Stimulated activated CD4-positive, alpha-beta T cell treated with anti-CD3 and anti-CD28 coated beads, TNF-alpha, amount 100 ng/mL, for 48 hours (primary cell): ENCODE data around the gene HOXC5.
"Not testable (repeated sequence)": the region's sequence is repeated elsewhere in the genome, so short reads cannot be mapped to it uniquely, and the experiment has no call there.

Experiments used
- DNase-seq, 3 donors: peaks; one replicate each; pipeline ENCODE4 v3.0.0-alpha.2; 2020; ENCODE audit warnings: low read depth in 3 of 3

Gene HOXC5

DNA sequence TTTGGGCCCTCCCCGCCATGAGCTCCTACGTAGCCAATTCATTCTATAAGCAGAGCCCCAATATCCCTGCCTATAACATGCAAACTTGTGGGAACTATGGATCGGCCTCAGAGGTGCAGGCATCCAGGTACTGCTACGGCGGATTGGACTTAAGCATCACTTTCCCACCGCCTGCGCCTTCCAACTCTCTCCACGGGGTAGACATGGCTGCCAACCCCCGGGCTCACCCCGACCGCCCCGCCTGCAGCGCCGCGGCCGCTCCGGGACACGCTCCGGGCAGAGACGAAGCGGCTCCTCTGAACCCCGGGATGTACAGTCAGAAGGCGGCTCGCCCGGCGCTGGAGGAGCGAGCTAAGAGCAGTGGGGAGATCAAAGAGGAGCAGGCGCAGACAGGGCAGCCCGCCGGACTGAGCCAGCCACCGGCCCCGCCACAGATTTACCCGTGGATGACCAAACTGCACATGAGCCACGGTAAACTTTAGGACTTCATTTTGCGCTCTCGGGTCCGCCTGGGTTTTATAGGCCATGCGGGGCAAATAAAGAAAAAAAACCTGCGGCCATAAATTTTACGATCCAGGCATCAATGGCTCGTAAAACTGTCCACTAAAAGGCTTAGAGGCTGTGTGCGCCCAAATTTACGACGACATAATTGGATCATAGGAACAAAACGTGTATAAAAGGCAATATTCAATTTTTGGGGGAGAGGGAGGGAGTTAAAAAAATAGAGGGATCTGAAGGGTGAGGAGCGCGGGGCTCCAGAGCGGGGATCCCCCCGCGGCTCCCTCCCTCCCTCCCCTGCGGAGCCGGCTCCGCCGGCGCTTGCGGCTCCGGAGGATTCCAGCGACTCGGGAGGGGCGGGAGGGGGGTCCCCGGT lies 493 bp downstream of the HOXC5 start:
- DNase-seq: no peak

DNA sequence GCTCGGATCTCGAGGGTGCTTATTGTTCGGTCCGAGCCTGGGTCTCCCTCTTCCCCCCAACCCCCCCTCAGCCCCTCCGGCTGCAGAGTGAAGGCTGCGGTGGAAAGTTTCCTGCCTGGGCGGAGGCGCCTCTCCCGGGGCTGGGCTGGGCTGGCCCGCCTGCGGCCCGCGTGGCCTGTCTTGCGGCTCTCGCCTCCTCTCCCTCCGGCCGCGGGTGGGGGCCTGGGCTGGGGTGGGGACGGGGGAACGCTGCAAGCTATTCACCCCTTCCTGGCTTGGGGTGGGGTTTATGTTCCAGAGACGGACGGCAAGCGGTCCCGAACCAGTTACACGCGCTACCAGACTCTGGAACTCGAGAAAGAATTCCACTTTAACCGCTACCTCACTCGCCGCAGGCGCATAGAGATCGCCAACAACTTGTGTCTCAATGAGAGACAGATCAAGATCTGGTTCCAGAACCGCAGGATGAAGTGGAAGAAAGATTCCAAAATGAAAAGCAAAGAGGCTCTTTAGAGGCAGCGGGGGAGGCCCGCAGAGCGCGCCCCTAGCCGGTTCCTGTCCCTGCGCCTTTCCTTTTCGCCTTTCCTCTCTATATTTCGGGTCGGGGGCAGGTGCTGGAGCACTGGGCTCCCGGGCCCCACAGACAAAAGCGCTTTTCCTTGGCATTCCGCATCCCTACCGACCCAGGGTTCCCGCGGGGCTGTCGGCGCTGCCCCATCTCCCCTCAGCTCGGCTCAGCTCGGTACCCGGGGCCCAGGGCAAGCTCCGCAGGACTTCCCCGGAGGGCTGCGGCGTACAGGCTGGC lies 1.3 kb downstream of the HOXC5 start:
- DNase-seq: no peak

DNA sequence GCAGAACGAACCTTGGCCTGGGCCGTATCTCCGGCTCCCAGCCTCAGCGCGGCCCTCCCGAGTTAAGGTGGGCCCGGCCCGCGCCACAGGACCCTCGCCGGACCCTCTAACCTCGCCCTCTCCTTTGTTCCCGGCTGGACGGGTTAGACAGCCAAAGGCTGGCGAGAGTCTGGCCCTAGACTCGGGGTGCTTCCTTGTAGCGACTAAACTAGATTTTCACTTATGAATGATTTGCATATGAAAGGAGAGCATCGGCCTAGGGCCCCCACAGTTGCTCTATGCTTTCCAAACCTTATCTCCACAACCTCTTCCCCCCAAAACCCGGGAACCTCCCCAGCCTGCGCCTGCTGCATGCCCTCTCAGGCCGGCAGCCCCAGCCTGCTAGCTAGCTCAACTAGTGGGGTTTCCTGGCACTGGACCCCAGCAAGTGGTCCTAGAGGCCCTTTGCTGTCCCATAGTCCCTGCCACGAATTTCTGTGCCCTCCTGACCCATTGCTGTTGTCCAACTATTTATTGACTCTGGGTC lies 2.0 kb downstream of the HOXC5 start:
- no peak for DNase-seq

DNA sequence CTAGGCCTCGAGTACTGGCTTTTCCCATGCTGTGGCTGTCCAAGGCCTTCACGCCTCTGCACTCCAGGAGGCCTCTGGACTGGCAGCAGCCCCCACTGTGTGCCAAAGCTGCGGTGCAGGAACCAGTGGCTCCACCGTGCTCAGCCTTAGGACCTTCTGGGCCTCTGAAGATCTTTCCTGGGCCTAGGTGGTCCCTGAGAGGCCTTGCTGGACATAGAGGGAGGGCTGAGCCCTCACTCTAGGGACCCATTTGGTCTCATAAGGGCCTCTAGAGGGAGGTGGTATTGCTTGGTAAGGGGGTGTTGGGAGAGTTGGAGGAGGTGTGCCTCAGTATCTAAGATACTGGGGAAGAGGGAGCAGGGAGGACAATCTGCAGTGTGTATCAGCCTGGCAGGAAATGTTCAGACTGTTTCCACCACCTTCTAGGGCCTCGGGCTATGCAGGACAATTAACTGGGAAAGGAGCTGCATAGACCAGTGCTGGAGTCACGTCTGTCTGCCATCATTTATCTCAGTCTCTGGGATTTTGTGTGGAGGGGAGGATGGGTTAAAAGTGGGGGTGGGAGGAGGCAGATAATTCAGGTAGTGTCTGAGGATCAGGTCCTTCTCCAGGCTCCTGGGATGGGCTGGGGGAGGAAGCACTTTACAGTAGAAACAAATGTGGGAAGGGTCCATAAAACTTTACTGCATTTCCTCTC lies 2.9 kb downstream of the HOXC5 start:
- no peak for DNase-seq

DNA sequence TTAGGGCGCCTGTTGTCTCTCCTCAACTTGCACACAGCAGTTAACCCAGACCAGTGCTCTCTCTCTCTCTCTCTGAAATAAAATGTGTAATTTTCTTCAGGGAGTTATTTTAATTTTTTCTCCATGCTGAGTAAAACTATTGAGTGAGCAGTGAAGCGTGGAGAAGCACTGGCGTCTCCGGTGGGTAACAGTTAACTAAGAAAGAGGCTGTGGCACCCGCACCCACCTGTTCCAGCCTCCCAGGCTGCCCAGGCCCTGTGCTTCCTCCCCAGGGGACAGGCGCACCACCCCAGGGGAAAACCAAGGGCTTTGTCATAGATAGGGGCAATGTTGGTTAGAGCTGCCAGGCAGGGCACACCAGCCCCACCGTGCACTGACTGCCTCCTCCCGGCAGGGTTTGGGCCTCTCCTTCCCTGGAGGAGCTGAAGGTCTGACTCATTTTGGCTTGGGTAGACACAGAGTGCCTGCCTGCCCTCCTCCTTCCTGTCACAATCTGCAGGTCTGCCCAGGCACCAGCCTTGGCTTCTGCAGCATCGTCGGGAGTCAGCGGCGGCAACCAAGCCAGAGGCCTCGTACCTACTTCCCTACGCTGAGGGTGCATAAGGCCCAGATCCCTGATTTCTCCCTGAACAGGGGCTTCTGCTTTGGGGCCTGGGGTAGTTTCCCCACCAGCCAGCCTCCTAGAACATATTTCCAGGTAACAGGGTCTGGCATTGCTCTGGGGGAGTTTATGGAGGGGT lies 3.9 kb downstream of the HOXC5 start:
- no peak for DNase-seq

DNA sequence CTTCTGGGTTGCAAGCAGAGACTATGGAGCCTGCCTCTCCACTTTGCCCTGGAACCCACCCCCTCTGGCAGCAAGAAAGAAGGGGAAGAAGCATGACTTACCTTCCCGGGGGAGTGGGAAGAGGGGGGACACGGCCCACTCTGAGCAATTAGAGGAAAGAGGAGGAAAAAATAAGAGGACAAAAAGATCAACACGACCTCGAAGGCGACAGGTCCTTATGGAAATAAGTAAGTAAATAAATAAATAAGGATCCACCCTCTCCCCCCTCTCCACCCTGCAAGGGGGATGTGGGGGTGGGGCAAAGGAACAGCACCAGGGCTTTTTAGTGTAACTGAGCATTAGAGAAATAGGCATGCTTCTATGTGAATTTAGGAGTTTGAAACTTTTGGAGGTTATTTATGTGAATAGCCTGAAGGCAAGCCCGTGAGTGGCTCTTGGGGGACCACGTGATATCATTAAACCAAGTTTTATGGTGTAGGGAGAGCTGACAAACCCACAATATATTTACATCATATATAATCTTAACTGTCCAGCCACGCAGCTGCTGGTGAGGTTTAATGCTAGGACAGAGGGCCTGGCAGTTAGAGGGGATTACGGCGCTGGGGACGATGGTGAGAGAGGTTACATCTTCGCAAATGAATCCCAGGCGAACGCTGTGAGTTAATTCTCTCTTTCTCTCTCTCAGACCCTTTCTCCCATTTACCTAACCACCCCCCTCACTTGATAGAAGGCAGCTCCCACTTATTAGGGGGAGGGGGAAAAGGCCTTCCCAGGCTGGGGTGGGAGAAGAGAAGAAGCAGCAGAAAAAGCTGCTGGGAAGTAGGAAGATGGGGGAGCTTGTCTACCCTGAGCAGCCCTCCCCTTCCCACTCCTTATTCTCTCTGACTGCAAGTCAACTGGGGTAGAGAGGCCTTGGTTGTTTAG lies 4.8 kb downstream of the HOXC5 start:
- no peak for DNase-seq

DNA sequence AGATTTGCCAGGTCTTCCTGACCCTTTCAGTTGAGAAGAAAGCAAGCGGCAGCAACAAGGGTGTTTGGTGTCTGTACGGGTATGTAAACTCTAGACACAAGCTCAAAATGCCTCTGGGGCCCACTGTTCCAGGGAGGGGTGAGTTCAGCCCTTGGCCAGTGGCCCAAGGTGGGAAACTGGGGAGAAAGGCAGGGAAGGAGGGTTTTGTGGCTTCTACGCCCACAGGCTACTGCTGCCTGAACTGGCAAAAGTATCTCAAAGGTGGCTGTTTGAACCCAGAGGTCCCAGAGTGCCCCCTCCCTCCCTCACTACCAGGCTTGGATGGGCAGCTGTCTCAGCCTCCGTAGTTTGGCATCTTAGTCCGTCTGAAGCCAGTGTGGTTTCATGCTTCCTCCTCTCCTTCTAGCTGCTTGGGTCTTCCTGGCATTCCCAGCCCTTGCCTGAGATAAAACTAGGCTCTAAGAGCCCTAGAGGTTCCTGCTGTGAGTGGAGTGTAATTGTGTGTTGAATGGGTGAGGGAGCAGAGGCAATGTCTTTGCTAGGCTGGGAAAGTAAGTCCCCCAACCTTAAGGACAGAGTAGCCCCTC lies 5.5 kb downstream of the HOXC5 start:
- DNase-seq: no peak

DNA sequence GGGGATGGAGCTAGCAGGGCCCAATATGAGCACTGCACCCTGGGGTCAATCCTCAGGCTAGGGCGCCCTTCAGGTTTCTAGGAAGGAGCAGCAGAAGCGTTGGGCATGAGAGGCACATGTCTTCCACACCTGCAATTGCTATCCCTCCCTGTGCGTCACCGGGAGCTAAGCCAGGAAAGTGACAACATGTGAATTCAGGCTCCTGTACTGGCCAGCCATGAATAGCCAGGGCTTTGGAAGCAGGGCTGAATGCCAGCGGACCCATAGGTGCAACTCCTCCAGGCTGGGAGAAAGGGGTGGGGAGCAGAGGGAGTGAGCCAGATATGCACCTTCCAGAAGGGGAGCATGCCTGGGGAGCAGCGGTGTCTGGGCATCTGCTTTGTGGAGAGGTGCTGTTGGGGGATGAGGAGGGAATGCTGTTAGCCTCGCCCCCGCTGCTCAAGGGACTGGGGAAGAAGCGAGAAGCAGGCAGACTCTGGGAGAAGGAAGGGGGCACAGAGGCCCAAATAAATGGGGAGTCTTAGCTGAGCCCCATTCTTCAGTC lies 6.1 kb downstream of the HOXC5 start:
- DNase-seq: no peak

DNA sequence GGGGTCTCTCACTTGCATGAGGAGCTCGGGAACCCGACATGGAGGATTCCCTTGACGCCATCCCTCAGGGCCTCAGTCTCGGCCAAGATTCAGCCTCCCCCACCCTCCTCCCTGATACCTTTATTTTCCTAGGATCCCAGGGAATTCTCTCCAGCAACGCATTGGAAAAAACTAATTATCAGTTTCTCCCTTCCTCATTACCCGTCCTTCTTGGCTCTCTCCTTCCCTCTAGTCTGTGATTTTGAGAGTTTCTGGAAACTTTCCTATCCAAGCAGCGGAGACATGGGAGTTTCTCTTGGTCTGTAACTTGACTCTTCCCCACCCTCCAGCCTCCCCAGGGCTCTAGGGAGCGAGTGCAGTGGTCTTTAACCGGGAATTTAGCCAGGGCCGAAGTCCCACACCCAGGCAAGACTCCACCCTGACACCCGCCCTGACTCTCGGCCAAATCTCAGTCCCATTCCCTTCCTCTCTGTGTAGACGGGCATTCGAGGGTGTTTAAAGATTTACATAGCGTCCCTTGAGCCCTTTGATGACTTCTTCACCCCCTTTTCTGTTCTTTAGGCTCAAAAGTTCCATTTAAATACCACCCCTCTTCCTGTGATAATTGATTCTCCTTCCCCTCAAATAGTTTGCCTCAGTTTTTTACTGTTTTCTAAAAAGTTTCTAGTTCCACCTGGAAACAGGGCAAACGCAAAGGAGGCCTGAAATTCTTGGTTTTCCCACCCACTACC lies 6.7 kb downstream of the HOXC5 start:
- DNase-seq: no peak

DNA sequence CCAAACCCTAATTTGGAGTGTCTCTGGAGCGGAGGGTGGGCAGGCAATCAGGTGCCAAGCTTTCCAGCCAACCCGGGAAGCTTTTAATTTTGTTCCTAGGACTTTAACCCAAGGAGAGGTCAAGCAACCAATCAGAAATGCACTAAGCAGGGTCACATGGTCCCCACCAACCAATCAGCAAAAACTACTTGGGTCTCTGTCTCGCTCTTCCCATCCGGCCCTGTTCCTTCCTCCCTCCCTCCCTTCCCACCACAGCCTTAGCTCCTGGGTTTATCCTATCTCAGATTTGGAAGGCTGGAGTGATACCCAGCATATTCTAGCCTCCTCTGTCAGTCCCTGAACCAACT lies 7.3 kb downstream of the HOXC5 start:
- no peak for DNase-seq

DNA sequence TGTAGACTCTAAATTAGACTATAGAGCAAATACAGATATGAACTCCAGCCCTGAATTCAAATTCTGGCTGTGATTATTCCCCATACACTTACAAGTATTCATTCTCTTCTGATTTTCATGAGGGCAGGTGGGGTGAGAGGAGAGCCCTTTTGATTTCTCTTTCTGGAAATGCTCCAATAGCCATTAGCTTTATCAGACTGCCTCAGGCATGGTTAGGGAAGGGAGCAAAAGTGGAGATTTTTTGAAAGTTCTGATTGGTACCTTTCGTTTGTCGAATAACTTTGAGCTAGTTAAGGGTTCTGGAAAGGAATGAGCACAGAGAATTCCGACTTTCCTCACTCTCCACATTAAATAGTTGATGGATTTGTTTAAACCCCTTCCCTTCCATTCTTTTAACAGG lies 7.8 kb downstream of the HOXC5 start:
- no peak for DNase-seq

DNA sequence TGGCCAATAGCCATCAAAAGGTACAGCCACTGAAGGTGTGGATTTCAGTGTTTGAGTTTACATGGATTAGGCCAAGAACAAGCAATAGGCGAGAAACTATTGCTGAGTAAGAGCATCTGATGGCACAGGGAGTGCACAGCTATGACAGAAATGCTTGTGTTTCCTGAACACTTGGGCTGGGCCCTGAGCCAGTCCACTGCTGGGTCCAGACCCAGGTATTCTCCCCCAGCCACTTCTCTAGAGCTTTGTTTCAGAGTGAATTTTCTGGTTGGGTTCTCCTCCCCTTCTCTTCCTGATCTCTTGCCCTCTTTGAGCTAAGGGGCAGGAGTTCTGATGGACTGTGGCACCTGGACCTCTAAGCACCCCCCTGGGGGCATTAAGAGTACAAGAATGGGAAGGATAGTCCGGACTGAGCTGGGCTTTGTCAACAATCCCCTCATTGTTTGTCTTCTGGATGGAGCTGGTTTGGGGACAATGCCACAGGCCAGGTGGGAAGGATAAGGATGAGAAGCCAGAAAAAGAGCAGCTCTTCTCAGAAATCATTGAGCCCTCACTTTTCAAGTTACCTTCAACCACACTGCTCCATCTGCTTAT lies 8.3 kb downstream of the HOXC5 start:
- no peak for DNase-seq

DNA sequence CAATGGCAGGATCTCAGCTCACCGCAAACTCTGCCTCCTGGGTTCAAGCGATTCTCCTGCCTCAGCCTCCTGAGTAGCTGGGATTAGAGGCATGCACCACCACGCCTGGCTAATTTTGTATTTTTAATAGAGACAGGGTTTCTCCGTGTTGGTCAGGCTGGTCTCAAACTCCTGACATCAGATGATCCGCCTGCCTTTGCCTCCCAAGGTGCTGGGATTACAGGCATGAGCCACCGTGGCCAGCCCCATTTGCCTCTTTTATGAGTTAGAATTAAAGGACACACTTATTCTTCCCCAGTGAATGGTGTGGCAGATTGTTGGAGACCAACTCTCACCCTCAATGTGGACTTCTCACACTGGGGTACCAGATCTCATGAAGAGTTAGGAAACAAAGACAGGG lies 9.2 kb downstream of the HOXC5 start:
- not testable (repeated sequence) for DNase-seq

DNA sequence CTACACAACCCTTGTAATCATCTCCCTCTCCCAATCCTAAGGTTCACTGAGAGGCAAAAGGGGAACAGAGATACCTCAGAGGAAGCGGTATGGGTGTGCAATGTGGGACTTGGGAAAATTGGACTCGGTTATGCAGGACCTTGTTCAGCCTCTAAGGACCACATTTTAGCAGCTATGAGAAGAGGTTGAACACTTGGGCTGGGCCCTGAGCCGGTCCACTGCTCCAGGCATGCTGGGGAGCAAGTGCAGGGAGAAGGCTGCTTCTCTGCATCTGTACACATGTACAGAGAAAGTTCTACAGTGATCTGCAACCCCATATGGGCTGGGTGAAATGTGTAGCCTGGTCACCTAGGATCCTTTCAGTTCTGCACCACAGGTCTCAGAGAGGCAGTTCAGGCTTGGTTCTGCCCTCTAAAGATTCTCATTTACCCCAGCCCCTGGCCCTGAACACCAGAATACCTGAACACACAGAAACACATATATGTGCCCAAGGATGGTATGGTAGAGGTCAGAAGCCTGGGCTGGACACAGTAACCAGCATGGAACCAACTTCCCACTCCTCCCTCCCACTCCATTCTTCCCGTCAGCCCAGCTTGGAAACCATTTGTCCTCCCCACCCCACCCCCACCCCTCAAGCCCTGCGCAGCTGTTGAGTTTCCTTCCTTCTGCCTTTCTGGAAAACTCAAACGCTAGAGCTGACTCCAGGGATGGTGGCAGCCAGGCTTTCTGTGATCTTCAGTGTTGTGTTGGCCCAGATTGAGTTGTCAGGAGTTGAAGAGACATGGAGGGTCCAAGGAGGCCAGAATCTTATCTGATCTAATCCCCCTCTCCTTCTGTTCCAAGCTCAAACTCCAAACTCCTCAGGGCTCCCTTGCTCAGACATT lies 10.4 kb downstream of the HOXC5 start:
- DNase-seq: no peak

DNA sequence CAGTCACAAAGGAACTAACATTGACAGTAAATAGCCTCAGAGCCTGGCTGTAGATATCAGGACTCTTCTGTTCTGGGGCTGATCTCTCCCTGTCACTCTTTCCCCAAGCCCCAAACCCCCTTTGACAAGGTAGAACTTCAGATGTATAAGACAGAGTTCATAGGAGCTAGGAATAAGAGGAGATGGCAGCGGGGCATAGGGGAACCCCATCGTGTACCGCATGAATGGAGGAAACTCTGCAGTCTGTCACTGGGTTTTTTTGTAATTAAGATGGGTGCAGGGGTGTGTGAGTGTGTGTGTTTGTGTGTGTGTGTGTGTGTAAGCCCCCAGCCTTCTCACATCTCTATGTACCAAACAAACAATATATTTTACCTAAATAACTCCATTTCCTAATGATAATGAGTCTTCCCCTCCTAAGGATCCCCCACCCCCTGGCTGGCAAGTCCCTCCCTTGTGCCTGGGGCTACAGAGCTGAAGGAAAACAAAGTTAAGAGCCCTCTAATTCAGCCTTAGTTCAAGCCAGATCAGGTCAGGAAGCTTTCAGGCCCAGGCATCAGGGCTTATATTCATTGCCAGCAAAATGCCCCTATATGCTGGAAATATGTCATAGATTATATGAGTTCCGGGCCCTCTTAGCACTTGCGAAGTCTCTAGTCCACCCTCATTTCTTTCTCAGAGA lies 11.7 kb downstream of the HOXC5 start:
- no peak for DNase-seq

DNA sequence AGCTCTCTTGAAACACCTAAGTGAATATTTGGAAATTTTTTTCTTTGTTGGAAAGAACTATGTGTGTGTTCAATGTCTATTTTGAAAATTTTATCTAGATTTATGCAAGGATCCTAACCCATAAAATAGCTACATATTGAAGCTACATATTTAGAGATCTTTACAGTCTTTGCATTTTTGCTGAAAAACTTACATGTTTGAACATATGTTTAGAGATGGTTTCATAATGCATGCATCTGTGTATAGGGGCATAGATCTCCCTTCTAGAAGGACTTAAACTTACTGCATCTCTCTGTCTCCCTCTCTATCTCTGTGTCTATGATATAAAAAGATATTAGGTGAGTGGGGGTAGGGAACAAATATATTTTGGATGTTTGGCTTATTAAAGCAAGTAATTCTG lies 12.6 kb downstream of the HOXC5 start:
- DNase-seq: no peak

DNA sequence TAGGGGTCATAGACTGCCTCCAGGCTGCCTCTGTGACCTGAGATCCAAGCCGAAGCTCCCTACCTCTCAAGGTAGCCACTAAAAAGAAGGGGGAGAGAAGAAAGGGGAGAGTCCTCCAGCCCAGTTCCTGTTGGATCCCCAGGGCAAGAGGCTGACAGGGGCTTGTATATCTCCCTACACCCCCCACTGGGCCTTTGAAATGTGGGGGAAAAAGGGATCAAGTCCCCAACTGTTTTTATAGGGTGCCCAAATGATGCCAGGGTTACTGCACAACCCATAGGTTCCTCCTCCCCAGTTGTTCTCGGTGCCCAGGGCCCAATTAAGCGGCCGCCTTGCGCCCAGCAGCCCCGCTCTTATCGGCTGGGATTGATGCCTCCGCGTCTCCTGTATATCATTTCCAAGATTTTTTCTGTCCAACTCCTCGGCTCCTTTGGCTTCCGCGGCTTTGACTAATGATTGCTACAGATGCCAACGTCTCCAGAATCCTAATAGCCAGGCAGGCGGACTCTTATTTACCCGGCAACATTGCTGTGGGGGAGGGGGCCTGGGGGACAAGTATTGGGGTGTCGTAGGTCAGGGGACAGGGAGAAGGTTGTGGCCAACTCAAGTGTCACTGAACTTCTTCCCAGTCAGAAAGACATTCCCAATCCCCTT lies 13.1 kb downstream of the HOXC5 start:
- no peak for DNase-seq
